ENCODE results near the gene PI4KA.

DNA sequence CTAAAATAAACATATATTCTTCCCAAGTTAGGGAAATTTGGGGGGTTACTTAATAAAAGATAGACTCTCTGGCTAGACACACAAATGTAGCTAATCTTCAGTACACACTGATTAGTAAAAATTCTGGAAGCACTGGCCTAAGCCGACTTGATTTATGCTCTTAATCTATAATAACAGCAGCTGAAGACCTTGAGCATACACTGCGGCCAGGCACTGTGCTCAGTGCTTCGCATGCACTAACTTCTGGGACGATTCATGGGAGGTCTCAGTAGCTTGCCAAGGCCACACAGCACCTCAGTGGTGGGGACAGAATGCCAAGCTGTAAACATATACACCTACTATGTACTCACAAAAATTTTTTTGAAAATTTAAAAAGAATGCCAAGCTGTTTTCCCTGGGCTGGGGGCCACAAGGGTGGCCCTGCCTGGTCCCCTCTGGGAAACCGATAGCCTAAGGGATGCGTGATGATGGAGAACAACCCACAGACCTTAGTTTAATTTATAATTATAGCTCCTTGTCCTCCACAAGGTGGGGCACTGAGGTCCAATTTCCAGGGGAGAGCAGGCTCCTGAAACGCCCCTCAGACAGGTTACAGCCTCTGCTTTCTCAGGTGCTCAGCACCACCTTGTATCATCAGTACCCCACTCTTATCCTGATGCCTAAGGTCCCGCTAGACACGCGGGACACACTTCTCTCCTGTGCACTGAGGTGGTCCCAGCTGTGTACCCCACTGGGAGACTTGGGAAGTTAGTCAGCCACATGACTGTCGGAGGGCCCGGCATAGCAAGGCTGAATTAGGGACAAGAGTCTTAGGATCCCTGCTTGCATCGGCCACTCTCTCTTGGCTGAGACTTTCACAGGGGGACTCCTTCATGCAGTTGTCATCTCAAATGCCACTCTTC is 64.6 kb downstream of the PI4KA start:
- TF ChIP-seq, protein P1, sequence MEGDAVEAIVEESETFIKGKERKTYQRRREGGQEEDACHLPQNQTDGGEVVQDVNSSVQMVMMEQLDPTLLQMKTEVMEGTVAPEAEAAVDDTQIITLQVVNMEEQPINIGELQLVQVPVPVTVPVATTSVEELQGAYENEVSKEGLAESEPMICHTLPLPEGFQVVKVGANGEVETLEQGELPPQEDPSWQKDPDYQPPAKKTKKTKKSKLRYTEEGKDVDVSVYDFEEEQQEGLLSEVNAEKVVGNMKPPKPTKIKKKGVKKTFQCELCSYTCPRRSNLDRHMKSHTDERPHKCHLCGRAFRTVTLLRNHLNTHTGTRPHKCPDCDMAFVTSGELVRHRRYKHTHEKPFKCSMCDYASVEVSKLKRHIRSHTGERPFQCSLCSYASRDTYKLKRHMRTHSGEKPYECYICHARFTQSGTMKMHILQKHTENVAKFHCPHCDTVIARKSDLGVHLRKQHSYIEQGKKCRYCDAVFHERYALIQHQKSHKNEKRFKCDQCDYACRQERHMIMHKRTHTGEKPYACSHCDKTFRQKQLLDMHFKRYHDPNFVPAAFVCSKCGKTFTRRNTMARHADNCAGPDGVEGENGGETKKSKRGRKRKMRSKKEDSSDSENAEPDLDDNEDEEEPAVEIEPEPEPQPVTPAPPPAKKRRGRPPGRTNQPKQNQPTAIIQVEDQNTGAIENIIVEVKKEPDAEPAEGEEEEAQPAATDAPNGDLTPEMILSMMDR (CRISPR knock-in tag; IDR thresholded peaks at IDR 0.05), result no peak
- TF ChIP-seq, protein P2, sequence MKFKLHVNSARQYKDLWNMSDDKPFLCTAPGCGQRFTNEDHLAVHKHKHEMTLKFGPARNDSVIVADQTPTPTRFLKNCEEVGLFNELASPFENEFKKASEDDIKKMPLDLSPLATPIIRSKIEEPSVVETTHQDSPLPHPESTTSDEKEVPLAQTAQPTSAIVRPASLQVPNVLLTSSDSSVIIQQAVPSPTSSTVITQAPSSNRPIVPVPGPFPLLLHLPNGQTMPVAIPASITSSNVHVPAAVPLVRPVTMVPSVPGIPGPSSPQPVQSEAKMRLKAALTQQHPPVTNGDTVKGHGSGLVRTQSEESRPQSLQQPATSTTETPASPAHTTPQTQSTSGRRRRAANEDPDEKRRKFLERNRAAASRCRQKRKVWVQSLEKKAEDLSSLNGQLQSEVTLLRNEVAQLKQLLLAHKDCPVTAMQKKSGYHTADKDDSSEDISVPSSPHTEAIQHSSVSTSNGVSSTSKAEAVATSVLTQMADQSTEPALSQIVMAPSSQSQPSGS (CRISPR knock-in tag; IDR thresholded peaks at IDR 0.05), result no peak

All from HepG2 (cell line).